B cell (primary cell): ENCODE data around the gene FBXO24. TPM values are rescaled to one million over a fixed set of nuclear protein-coding genes. Genes with fewer than 3 reads are reported as not detected.

Source experiments
- ATAC-seq: fragments of 200-7000 bp; cut with Tn5 transposase; one replicate; pipeline ENCODE4 v1.10.0; 2021; ENCODE audit warnings: low read depth, mild to moderate bottlenecking, moderate number of reproducible peaks, moderate library complexity
- CTCF ChIA-PET: fragments of 350-600 bp; sonication (Branson Sonifier 250); formaldehyde crosslinking; loops from one replicate; lab custom pipeline; 2021; ENCODE audit warnings: antibody characterized with exemption, inconsistent platforms; lab: Charles Lee
- POLR2A ChIA-PET: fragments of 350-600 bp; sonication (Branson Sonifier 250); formaldehyde crosslinking; loops from one replicate; lab custom pipeline; 2021; ENCODE audit warnings: antibody characterized with exemption; lab: Charles Lee
- DNase-seq: peaks from one replicate; pipeline ENCODE4 v3.0.0; 2013
- H2AFZ ChIP-seq: 2 replicates; pipeline ENCODE4 v1.6.1; 2012; ENCODE audit warnings: mild to moderate bottlenecking, low read depth, low read length; ENCODE audit not compliant: insufficient read depth, poor library complexity, severe bottlenecking
- H3K27ac ChIP-seq, 2 donors: 1 replicate in 1 of 2; 2 replicates in 1 of 2; pipeline ENCODE4 v1.5.1; 2012 to 2013; ENCODE audit warnings: low read length in 2 of 2, mild to moderate bottlenecking in 2 of 2, moderate library complexity in 1 of 2
- H3K27me3 ChIP-seq, 4 experiments: fragments of 200-600 bp in 1 of 4; sonication (generic) in 1 of 4; replicated peaks in 1 of 4; 1 replicate in 2 of 4; 2 replicates in 2 of 4; pipeline versions ENCODE4 v1.6.1 to v1.7.0; 2013 to 2016; ENCODE audit warnings: low read length in 3 of 4, mild to moderate bottlenecking in 2 of 4, mixed read lengths in 1 of 4, moderate library complexity in 1 of 4; ENCODE audit not compliant: insufficient read depth in 4 of 4, control insufficient read depth in 3 of 4; ENCODE audit errors: control extremely low read depth in 1 of 4
- H3K36me3 ChIP-seq, 2 experiments: replicated peaks in 1 of 2; 1 replicate in 1 of 2; 2 replicates in 1 of 2; pipeline versions ENCODE4 v1.6.1 to v1.7.1; 2013; ENCODE audit warnings: low read length in 1 of 2; ENCODE audit not compliant: insufficient read depth in 2 of 2, control insufficient read depth in 1 of 2; ENCODE audit errors: control extremely low read depth in 1 of 2, extremely low read depth in 1 of 2
- H3K4me1 ChIP-seq, 2 donors: fragments of 200-600 bp in 1 of 2; sonication (generic) in 1 of 2; 1 replicate in 1 of 2; 2 replicates in 1 of 2; pipeline versions ENCODE4 v1.5.1 to v1.6.1; 2013 to 2017; ENCODE audit warnings: low read length in 2 of 2; ENCODE audit not compliant: control insufficient read depth in 2 of 2, insufficient read depth in 2 of 2
- H3K4me2 ChIP-seq: replicated peaks from 2 replicates; pipeline ENCODE3; 2012; ENCODE audit warnings: mild to moderate bottlenecking, low read depth, low read length; ENCODE audit not compliant: poor library complexity, severe bottlenecking
- H3K4me3 ChIP-seq, 5 experiments: fragments of 200-600 bp in 1 of 5; sonication (generic) in 1 of 5; 1 replicate in 3 of 5; 2 replicates in 2 of 5; pipeline versions ENCODE4 v1.5.1 to v1.7.0; 2011 to 2016; ENCODE audit warnings: low read length in 4 of 5, mild to moderate bottlenecking in 4 of 5, low read depth in 2 of 5, control low read depth in 1 of 5, moderate library complexity in 1 of 5; ENCODE audit not compliant: insufficient read depth in 1 of 5; ENCODE audit errors: control extremely low read depth in 1 of 5, extremely low read depth in 1 of 5
- H3K79me2 ChIP-seq: fragments of 200-600 bp; sonication (generic); one replicate; pipeline ENCODE4 v1.6.0; 2016; ENCODE audit warnings: low read length; ENCODE audit not compliant: control insufficient read depth, insufficient read depth
- H3K9ac ChIP-seq: fragments of 200-600 bp; sonication (generic); 2 replicates; pipeline ENCODE4 v1.6.1; 2017; ENCODE audit warnings: mild to moderate bottlenecking, low read length, moderate library complexity
- H3K9me3 ChIP-seq, 3 donors: one replicate each; pipeline versions ENCODE4 v1.6.1 to v1.7.1; 2013; ENCODE audit warnings: low read length in 2 of 3; ENCODE audit not compliant: control insufficient read depth in 2 of 3, insufficient read depth in 1 of 3; ENCODE audit errors: control extremely low read depth in 1 of 3
- H4K20me1 ChIP-seq: 2 replicates; pipeline ENCODE4 v1.6.0; 2012; ENCODE audit warnings: mild to moderate bottlenecking, low read length; ENCODE audit not compliant: insufficient read depth, control insufficient read depth, poor library complexity, severe bottlenecking
- H3K27ac Mint-ChIP-seq: one replicate; pipeline ENCODE4 v1.8.0; 2021; ENCODE audit warnings: mixed read lengths
- H3K27me3 Mint-ChIP-seq: one replicate; pipeline ENCODE4 v1.8.0; 2021; ENCODE audit warnings: mixed read lengths
- H3K4me1 Mint-ChIP-seq: one replicate; pipeline ENCODE4 v1.8.0; 2021; ENCODE audit warnings: mixed read lengths
- H3K4me3 Mint-ChIP-seq: one replicate; pipeline ENCODE4 v1.8.0; 2021; ENCODE audit warnings: mixed read lengths
- H3K9me3 Mint-ChIP-seq: one replicate; pipeline ENCODE4 v1.8.0; 2022; ENCODE audit warnings: mixed read lengths; ENCODE audit not compliant: insufficient read depth
- EZH2 ChIP-seq: IDR thresholded peaks from 2 replicates; pipeline ENCODE4 v1.6.1; 2012; ENCODE audit warnings: borderline replicate concordance, low read depth, mild to moderate bottlenecking, moderate library complexity, low read length; ENCODE audit not compliant: insufficient read depth, poor library complexity, severe bottlenecking
- WGBS: methylation state at CpG from one replicate; pipeline ENCODE4 v1.1.5; 2013; ENCODE audit warnings: missing lambda C conversion rate; ENCODE audit not compliant: insufficient coverage; 5-methylcytosine and 5-hydroxymethylcytosine counted together
- intact Hi-C: fragments of 100-400 bp; cut with micrococcal nuclease; formaldehyde crosslinking; loops from one replicate; pipeline ENCODE4 v1.10.0; 2022
- polyA plus RNA-seq: library from polyadenylated mRNA; depleted of rRNA; stranded (reverse); fragments of >200 nt; gene quantifications from 2 replicates; pipeline ENCODE4 v1.2.3, GENCODE V29; 2012
- total RNA-seq, 2 donors: library from RNA; stranded (reverse); fragments of 120-200 nt in 1 of 2; gene quantifications; 1 replicate in 1 of 2; 2 replicates in 1 of 2; pipeline versions ENCODE4 v1.2.3 to v1.2.4, GENCODE V29; 2013 to 2022
- TF ChIP-seq, protein P1 (sequence below): fragments of 200-600 bp; IDR thresholded peaks from one replicate; pipeline ENCODE4 v1.8.0; 2022; ENCODE audit warnings: antibody characterized with exemption, mild to moderate bottlenecking

The FBXO24 gene
- total and polyA plus RNA-seq, 2 donors (not counting 1 experiment from before 2014, with no cell fraction given), result 1.2 to 1.6 TPM

DNA sequence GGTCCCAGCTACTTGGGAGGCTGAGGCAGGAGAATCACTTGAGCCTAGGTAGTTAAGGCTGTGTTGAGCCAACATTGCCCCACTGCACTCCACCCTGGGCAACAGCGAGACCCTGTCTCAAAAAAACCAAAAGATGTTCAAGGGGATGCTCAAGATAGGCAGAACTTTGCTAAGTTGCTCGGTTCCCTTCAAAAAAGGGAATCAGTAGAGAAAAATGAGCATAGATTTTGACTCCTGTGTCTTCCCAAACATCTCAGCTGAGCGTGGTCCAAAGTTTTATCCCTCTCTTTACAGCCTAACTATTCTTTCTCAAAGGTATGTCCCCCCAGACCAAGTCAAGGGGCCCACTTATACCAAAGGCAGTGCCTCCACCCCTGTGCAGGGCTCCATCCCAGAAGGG, 33.1 kb upstream of the FBXO24 start:
- no peak for TF ChIP-seq EZH2
- TF ChIP-seq, protein P1, sequence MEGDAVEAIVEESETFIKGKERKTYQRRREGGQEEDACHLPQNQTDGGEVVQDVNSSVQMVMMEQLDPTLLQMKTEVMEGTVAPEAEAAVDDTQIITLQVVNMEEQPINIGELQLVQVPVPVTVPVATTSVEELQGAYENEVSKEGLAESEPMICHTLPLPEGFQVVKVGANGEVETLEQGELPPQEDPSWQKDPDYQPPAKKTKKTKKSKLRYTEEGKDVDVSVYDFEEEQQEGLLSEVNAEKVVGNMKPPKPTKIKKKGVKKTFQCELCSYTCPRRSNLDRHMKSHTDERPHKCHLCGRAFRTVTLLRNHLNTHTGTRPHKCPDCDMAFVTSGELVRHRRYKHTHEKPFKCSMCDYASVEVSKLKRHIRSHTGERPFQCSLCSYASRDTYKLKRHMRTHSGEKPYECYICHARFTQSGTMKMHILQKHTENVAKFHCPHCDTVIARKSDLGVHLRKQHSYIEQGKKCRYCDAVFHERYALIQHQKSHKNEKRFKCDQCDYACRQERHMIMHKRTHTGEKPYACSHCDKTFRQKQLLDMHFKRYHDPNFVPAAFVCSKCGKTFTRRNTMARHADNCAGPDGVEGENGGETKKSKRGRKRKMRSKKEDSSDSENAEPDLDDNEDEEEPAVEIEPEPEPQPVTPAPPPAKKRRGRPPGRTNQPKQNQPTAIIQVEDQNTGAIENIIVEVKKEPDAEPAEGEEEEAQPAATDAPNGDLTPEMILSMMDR, result no peak
- H3K79me2 ChIP-seq, result peaks cover 7% of the 10 kb centered on the region
- no peak overlapping the region for H3K4me3 Mint-ChIP-seq
- H3K27me3 Mint-ChIP-seq, result no peaks in the 10 kb centered on the region
- 94% methylated on average over 3 of the region's 3 CpGs for WGBS
- DNase-seq, result no peak
- peaks cover 9 to 22% of the 10 kb centered on the region in 2 donors for H3K4me1 ChIP-seq
- peaks cover 14% of the 10 kb centered on the region for H3K4me1 Mint-ChIP-seq
- ATAC-seq, result no peak
- intact Hi-C loops, result no loop called here
- H3K9me3 Mint-ChIP-seq, result no peaks in the 10 kb centered on the region
- H3K27ac Mint-ChIP-seq, result no peak overlapping the region
- H3K9me3 ChIP-seq, result peaks cover 0 to 3% (median 0%) of the 10 kb centered on the region in 3 donors
- ChIA-PET POLR2A (no interaction called here), CTCF (interaction anchor here (1.3 to 2.2 kb wide), 2 partner anchors 11 to 84 kb away, joined by 3 to 9 read pairs; no protein-coding TSS in a partner anchor)
- H4K20me1 ChIP-seq, result no peaks in the 10 kb centered on the region
- no peak overlapping the region for H3K27ac ChIP-seq
- no peak overlapping the region for H2AFZ ChIP-seq
- H3K36me3 ChIP-seq, result peaks cover 0 to 18% of the 10 kb centered on the region in 2 experiments
- H3K27me3 ChIP-seq, result no peaks in the 10 kb centered on the region
- no peak overlapping the region for H3K9ac ChIP-seq
- no peak overlapping the region for H3K4me3 ChIP-seq
- H3K4me2 ChIP-seq, result no peak overlapping the region

DNA sequence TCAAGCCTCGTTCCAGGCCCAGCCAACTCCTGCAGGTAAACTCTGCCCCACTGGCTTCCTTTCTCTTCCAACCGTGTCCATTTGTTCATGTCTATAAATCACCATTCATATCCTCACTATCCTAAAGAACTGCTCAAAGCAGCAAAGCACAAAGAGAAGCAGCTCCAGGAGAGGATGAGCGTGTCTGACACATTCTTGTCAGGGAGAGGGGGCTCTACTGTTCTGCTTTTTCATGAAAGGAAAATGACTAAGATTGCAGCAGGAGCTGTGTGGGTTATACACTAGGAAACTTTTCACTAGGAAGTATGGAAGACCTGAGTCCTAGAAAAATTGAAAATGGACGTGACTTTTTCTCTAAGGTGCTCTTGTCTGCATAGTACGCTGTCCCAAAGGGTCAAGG, 30.4 kb upstream of the FBXO24 start:
- intact Hi-C loops, result no loop called here
- no peak overlapping the region for H3K4me3 Mint-ChIP-seq
- Histone ChIP-seq H4K20me1 (no peaks in the 10 kb centered on the region), H3K27ac (no peak overlapping the region), H3K36me3 (peaks cover 0 to 18% of the 10 kb centered on the region in 2 experiments), H2AFZ (no peak overlapping the region), H3K27me3 (no peaks in the 10 kb centered on the region), H3K4me3 (no peak overlapping the region), H3K4me1 (peaks cover 4 to 9% of the 10 kb centered on the region in 2 donors), H3K4me2 (no peak overlapping the region), H3K9me3 (no peaks in the 10 kb centered on the region), H3K9ac (no peak overlapping the region), H3K79me2 (peaks cover 3% of the 10 kb centered on the region)
- no peak for ATAC-seq
- DNase-seq, result no peak
- 94% methylated on average over 5 of the region's 5 CpGs for WGBS
- no peak overlapping the region for H3K27ac Mint-ChIP-seq
- TF ChIP-seq, protein P1, result no peak
- no peak for TF ChIP-seq EZH2
- ChIA-PET CTCF (interaction anchor here (0.8 to 1.4 kb wide), 5 partner anchors 11 to 136 kb away, joined by 3 to 6 read pairs (median 3); no protein-coding TSS in a partner anchor), POLR2A (interaction anchor here (0.6 kb wide), 1 partner anchor 256 kb away, joined by 3 read pairs; no protein-coding TSS in a partner anchor)
- H3K4me1 Mint-ChIP-seq, result peaks cover 5% of the 10 kb centered on the region
- no peaks in the 10 kb centered on the region for H3K27me3 Mint-ChIP-seq
- H3K9me3 Mint-ChIP-seq, result no peaks in the 10 kb centered on the region
